Astrocyte (in vitro differentiated cells and primary cell): ENCODE results near the gene FAM25A.

Experiments
- EZH2 ChIP-seq: IDR thresholded peaks from 2 replicates; pipeline ENCODE4 v1.6.1; 2012; ENCODE audit warnings: mild to moderate bottlenecking, low read length, inconsistent platforms; ENCODE audit not compliant: insufficient read depth
- TF ChIP-seq, protein P1 (sequence below): IDR thresholded peaks from 2 replicates; pipeline ENCODE4 v1.5.1; 2011; ENCODE audit warnings: low read depth, mild to moderate bottlenecking, inconsistent platforms, low read length, moderate library complexity; ENCODE audit not compliant: insufficient read depth

DNA sequence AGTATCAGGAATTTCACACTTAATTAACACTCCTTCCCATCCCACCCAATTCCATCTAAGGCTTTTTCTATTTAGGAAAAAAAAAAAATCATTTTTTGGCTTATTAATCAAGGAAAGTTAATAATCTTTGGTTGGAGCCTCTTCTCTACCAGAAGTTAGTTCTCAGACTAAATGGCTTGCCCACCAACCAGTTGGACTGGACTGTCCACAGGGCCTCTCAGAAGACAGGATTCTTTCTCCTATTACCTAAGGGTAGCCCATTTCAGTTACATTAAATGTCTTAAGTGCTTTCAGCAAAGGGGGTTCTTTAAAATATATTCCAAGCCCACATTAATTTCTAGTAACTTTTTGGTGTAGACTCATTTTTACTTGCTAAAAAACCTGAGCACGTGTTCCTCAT lies 39.3 kb downstream of the FAM25A start:
- TF ChIP-seq, protein P1, sequence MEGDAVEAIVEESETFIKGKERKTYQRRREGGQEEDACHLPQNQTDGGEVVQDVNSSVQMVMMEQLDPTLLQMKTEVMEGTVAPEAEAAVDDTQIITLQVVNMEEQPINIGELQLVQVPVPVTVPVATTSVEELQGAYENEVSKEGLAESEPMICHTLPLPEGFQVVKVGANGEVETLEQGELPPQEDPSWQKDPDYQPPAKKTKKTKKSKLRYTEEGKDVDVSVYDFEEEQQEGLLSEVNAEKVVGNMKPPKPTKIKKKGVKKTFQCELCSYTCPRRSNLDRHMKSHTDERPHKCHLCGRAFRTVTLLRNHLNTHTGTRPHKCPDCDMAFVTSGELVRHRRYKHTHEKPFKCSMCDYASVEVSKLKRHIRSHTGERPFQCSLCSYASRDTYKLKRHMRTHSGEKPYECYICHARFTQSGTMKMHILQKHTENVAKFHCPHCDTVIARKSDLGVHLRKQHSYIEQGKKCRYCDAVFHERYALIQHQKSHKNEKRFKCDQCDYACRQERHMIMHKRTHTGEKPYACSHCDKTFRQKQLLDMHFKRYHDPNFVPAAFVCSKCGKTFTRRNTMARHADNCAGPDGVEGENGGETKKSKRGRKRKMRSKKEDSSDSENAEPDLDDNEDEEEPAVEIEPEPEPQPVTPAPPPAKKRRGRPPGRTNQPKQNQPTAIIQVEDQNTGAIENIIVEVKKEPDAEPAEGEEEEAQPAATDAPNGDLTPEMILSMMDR: no peak
- no peak for TF ChIP-seq EZH2
